ENCODE measurements around the gene DOCK7. TPM values are rescaled to one million over a fixed set of nuclear protein-coding genes. Genes with fewer than 3 reads are reported as not detected.

DOCK7 gene
- total and polyA plus RNA-seq, 2 of the 13 experiments (the other 11 are each of a cell fraction or from before 2014, with no cell fraction given): 45.7 to 67.2 TPM

DNA sequence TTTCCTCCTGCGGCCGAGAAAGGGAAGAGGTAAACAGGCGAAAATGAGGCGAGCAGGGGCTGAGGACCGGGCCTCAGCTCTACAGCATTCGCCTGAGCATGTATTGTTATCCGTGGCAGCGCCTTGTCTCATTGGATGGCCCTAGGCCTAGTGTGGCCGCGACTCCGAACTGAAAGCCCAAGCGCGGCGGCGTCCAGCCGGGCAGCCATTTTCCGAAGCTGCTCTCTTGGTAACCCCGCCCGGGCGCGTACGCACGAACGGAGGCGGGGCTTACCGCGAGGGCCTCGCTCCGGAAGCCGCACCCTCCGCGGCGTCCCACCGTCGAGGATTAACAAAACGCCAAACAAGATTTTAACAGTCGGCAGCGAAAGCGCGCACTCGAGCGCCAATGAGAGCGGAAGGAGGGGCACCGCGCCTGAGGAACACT lies 252.1 kb downstream of the DOCK7 start (continued):
- TF ChIP-seq, protein P1, sequence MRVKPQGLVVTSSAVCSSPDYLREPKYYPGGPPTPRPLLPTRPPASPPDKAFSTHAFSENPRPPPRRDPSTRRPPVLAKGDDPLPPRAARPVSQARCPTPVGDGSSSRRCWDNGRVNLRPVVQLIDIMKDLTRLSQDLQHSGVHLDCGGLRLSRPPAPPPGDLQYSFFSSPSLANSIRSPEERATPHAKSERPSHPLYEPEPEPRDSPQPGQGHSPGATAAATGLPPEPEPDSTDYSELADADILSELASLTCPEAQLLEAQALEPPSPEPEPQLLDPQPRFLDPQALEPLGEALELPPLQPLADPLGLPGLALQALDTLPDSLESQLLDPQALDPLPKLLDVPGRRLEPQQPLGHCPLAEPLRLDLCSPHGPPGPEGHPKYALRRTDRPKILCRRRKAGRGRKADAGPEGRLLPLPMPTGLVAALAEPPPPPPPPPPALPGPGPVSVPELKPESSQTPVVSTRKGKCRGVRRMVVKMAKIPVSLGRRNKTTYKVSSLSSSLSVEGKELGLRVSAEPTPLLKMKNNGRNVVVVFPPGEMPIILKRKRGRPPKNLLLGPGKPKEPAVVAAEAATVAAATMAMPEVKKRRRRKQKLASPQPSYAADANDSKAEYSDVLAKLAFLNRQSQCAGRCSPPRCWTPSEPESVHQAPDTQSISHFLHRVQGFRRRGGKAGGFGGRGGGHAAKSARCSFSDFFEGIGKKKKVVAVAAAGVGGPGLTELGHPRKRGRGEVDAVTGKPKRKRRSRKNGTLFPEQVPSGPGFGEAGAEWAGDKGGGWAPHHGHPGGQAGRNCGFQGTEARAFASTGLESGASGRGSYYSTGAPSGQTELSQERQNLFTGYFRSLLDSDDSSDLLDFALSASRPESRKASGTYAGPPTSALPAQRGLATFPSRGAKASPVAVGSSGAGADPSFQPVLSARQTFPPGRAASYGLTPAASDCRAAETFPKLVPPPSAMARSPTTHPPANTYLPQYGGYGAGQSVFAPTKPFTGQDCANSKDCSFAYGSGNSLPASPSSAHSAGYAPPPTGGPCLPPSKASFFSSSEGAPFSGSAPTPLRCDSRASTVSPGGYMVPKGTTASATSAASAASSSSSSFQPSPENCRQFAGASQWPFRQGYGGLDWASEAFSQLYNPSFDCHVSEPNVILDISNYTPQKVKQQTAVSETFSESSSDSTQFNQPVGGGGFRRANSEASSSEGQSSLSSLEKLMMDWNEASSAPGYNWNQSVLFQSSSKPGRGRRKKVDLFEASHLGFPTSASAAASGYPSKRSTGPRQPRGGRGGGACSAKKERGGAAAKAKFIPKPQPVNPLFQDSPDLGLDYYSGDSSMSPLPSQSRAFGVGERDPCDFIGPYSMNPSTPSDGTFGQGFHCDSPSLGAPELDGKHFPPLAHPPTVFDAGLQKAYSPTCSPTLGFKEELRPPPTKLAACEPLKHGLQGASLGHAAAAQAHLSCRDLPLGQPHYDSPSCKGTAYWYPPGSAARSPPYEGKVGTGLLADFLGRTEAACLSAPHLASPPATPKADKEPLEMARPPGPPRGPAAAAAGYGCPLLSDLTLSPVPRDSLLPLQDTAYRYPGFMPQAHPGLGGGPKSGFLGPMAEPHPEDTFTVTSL (CRISPR knock-in tag; IDR thresholded peaks at IDR 0.05; ENCODE audit: borderline replicate concordance): no peak
- TF ChIP-seq TEAD2 (CRISPR knock-in tag; IDR thresholded peaks at IDR 0.05) (no peak), GATAD1 (CRISPR knock-in tag; IDR thresholded peaks at IDR 0.05) (peak; percentile 47), ZNF782 (CRISPR knock-in tag; IDR thresholded peaks at IDR 0.05; ENCODE audit: borderline replicate concordance) (0 out of 2 replicates have a peak, but pooled peaks have one; percentile 17), MEIS1 (CRISPR knock-in tag; IDR thresholded peaks at IDR 0.05; ENCODE audit: borderline replicate concordance) (no peak), ZNF878 (CRISPR knock-in tag; IDR thresholded peaks at IDR 0.05) (peak; percentile 76; the same call in 1 of the 2 replicates), ETV5 (CRISPR knock-in tag; IDR thresholded peaks at IDR 0.05; ENCODE audit: borderline replicate concordance) (peak; percentile 94), HNRNPLL (IDR thresholded peaks at IDR 0.05; ENCODE audit: low read depth, low read length, poor library complexity, severe bottlenecking) (peak; percentile 88), ZNF124 (CRISPR knock-in tag; IDR thresholded peaks at IDR 0.05) (no peak), ZNF746 (CRISPR knock-in tag; IDR thresholded peaks at IDR 0.05) (no peak)
- TF ChIP-seq, protein P2, sequence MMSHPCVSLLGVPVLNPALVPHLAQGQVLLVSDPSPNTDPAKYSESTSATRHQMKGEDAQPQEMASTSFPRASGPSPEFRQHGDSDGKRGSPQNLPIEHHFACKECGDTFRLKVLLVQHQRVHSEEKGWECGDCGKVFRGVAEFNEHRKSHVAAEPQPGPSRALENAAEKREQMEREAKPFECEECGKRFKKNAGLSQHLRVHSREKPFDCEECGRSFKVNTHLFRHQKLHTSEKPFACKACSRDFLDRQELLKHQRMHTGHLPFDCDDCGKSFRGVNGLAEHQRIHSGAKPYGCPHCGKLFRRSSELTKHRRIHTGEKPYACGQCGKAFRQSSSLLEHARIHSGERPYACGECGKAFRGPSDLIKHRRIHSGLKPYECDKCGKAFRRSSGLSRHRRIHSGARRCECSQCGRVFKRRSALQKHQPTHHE (CRISPR knock-in tag; IDR thresholded peaks at IDR 0.05; ENCODE audit: borderline replicate concordance): peak; percentile 25; the same call in 1 of the 2 replicates
- TF ChIP-seq, protein P3, sequence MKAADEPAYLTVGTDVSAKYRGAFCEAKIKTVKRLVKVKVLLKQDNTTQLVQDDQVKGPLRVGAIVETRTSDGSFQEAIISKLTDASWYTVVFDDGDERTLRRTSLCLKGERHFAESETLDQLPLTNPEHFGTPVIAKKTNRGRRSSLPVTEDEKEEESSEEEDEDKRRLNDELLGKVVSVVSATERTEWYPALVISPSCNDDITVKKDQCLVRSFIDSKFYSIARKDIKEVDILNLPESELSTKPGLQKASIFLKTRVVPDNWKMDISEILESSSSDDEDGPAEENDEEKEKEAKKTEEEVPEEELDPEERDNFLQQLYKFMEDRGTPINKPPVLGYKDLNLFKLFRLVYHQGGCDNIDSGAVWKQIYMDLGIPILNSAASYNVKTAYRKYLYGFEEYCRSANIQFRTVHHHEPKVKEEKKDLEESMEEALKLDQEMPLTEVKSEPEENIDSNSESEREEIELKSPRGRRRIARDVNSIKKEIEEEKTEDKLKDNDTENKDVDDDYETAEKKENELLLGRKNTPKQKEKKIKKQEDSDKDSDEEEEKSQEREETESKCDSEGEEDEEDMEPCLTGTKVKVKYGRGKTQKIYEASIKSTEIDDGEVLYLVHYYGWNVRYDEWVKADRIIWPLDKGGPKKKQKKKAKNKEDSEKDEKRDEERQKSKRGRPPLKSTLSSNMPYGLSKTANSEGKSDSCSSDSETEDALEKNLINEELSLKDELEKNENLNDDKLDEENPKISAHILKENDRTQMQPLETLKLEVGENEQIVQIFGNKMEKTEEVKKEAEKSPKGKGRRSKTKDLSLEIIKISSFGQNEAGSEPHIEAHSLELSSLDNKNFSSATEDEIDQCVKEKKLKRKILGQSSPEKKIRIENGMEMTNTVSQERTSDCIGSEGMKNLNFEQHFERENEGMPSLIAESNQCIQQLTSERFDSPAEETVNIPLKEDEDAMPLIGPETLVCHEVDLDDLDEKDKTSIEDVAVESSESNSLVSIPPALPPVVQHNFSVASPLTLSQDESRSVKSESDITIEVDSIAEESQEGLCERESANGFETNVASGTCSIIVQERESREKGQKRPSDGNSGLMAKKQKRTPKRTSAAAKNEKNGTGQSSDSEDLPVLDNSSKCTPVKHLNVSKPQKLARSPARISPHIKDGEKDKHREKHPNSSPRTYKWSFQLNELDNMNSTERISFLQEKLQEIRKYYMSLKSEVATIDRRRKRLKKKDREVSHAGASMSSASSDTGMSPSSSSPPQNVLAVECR (CRISPR knock-in tag; IDR thresholded peaks at IDR 0.05; ENCODE audit: borderline replicate concordance): no peak; the same call in none of the 2 replicates
- TF ChIP-seq, protein P4, sequence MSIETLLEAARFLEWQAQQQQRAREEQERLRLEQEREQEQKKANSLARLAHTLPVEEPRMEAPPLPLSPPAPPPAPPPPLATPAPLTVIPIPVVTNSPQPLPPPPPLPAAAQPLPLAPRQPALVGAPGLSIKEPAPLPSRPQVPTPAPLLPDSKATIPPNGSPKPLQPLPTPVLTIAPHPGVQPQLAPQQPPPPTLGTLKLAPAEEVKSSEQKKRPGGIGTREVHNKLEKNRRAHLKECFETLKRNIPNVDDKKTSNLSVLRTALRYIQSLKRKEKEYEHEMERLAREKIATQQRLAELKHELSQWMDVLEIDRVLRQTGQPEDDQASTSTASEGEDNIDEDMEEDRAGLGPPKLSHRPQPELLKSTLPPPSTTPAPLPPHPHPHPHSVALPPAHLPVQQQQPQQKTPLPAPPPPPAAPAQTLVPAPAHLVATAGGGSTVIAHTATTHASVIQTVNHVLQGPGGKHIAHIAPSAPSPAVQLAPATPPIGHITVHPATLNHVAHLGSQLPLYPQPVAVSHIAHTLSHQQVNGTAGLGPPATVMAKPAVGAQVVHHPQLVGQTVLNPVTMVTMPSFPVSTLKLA (IDR thresholded peaks at IDR 0.05): no peak
- TF ChIP-seq, protein P5, sequence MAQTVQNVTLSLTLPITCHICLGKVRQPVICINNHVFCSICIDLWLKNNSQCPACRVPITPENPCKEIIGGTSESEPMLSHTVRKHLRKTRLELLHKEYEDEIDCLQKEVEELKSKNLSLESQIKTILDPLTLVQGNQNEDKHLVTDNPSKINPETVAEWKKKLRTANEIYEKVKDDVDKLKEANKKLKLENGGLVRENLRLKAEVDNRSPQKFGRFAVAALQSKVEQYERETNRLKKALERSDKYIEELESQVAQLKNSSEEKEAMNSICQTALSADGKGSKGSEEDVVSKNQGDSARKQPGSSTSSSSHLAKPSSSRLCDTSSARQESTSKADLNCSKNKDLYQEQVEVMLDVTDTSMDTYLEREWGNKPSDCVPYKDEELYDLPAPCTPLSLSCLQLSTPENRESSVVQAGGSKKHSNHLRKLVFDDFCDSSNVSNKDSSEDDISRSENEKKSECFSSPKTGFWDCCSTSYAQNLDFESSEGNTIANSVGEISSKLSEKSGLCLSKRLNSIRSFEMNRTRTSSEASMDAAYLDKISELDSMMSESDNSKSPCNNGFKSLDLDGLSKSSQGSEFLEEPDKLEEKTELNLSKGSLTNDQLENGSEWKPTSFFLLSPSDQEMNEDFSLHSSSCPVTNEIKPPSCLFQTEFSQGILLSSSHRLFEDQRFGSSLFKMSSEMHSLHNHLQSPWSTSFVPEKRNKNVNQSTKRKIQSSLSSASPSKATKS (CRISPR knock-in tag; IDR thresholded peaks at IDR 0.05): no peak

Measured in HepG2 (cell line).